Mucosa of descending colon (tissue), 3 donors: Measurements from ENCODE around the gene ADARB1. TPM values are rescaled to one million over a fixed set of nuclear protein-coding genes. Genes with fewer than 3 reads are reported as not detected.
A peak's percentile ranks its signal among the peaks of the same experiment; 100 is the strongest.

Source experiments
- ATAC-seq: fragments of 200-7000 bp; cut with Tn5 transposase; one replicate; pipeline ENCODE4 v1.9.1; 2020; ENCODE audit warnings: mild to moderate bottlenecking, moderate library complexity
- DNase-seq, 3 donors: peaks; one replicate each; pipeline ENCODE4 v3.0.0-alpha.2; 2020
- H3K36me3 ChIP-seq: fragments of 200-600 bp; one replicate; pipeline ENCODE4 v1.8.0; 2021; ENCODE audit warnings: low read depth, mild to moderate bottlenecking
- H3K4me1 ChIP-seq: fragments of 200-600 bp; one replicate; pipeline ENCODE4 v1.8.0; 2021; ENCODE audit warnings: low read depth, mild to moderate bottlenecking
- H3K4me3 ChIP-seq: fragments of 200-600 bp; one replicate; pipeline ENCODE4 v1.8.0; 2021; ENCODE audit warnings: mild to moderate bottlenecking
- H3K9me3 ChIP-seq: fragments of 200-600 bp; one replicate; pipeline ENCODE4 v1.8.0; 2021; ENCODE audit warnings: mild to moderate bottlenecking
- CTCF ChIP-seq: fragments of 200-600 bp; IDR thresholded peaks from one replicate; pipeline ENCODE4 v1.8.0; 2022; ENCODE audit warnings: antibody characterized with exemption, mild to moderate bottlenecking
- intact Hi-C, 2 donors: fragments of 100-400 bp; cut with DNase I in 1 of 2; cut with micrococcal nuclease in 1 of 2; formaldehyde crosslinking; loops; one replicate each; pipeline versions ENCODE4 v1.11.0 to v1.11.1; 2022; cut with DNase I, micrococcal nuclease
- total RNA-seq, 3 donors: library from RNA; stranded (reverse); fragmentation: NEBNext Ultra II Directional in 2 of 3; extraction: Animal tissue kit (Norgen Biotek cat#: 25700) in 2 of 3; gene quantifications; one replicate each; pipeline versions ENCODE4 v1.2.1 to v1.2.4, GENCODE V29; 2021 to 2023
- donor health status: DM: no; HTN: no; CAD: no; lungs with moderate emphysema.
- donor health status: DM: no; HTN: no; CAD: no.
- donor health status: DM: no; HTN: yes; CAD: no.

Gene ADARB1
- total RNA-seq, 3 donors from 2014 or later, result 5.4 to 91.2 (median 8.8) TPM

GRCh38 chr21:45029298-45029947 is 45.0 kb upstream of the ADARB1 start:
- intact Hi-C loops, result no loop called here
- H3K4me3 ChIP-seq, result no peak overlapping the region
- peak; percentile 50 for ATAC-seq
- no peak for TF ChIP-seq CTCF
- H3K4me1 ChIP-seq, result no peaks in the 10 kb centered on the region
- H3K9me3 ChIP-seq, result no peaks in the 10 kb centered on the region
- peak in 1 of 3 donors; percentile 20 for DNase-seq
- no peaks in the 10 kb centered on the region for H3K36me3 ChIP-seq

GRCh38 chr21:45029948-45030681 is 44.3 kb upstream of the ADARB1 start:
- ATAC-seq, result no peak
- no peak for DNase-seq
- Histone ChIP-seq H3K4me1 (no peaks in the 10 kb centered on the region), H3K9me3 (no peaks in the 10 kb centered on the region), H3K36me3 (no peaks in the 10 kb centered on the region), H3K4me3 (no peak overlapping the region)
- no peak for TF ChIP-seq CTCF
- intact Hi-C loops, result no loop called here

GRCh38 chr21:45030682-45031570 is 43.5 kb upstream of the ADARB1 start:
- intact Hi-C loops, result no loop called here
- Histone ChIP-seq H3K4me1 (no peaks in the 10 kb centered on the region), H3K4me3 (no peak overlapping the region), H3K36me3 (no peaks in the 10 kb centered on the region), H3K9me3 (no peaks in the 10 kb centered on the region)
- no peak for ATAC-seq
- DNase-seq, result no peak
- TF ChIP-seq CTCF, result no peak

- H3K4me1 ChIP-seq, result no peaks in the 10 kb centered on the region
- H3K36me3 ChIP-seq, result no peaks in the 10 kb centered on the region
- DNase-seq, result no peak
- intact Hi-C loops, result no loop called here
- no peak for TF ChIP-seq CTCF
- no peak overlapping the region for H3K4me3 ChIP-seq
- no peak for ATAC-seq
- H3K9me3 ChIP-seq, result peaks cover 3% of the 10 kb centered on the region
These were observed 42.7 kb upstream of the ADARB1 start for GRCh38 chr21:45031571-45032191.

- no peak overlapping the region for H3K4me3 ChIP-seq
- no peak for DNase-seq
- H3K36me3 ChIP-seq, result no peaks in the 10 kb centered on the region
- intact Hi-C loops, result no loop called here
- H3K9me3 ChIP-seq, result peaks cover 6% of the 10 kb centered on the region
- TF ChIP-seq CTCF, result no peak
- no peak for ATAC-seq
- H3K4me1 ChIP-seq, result no peaks in the 10 kb centered on the region
These were observed 42.0 kb upstream of the ADARB1 start for GRCh38 chr21:45032332-45032731.
